GM23338 (cell line): ENCODE results near the gene PHLDB2.

Experiments used
- CTCF ChIP-seq, 2 experiments: fragments of 200-600 bp in 1 of 2; sonication (generic) in 1 of 2; conservative IDR thresholded peaks; 2 replicates each; pipeline versions ENCODE4 v1.5.1 to v1.6.1; 2016 to 2017; ENCODE audit warnings: antibody characterized with exemption in 2 of 2, low read depth in 2 of 2, mild to moderate bottlenecking in 2 of 2, moderate library complexity in 1 of 2
- JUNB ChIP-seq: IDR thresholded peaks from one replicate; pipeline ENCODE4 v1.6.1; 2016; ENCODE audit warnings: antibody characterized with exemption; ENCODE audit not compliant: unreplicated experiment

GRCh38 chr3:111824351-111824750 is 34.7 kb upstream of the PHLDB2 start:
- TF ChIP-seq JUNB (no peak), CTCF (conservative IDR thresholded peaks at IDR 0.05; ENCODE audit: low read depth in 2 of 2) (no peak)
